ENCODE results near the gene LDLRAD4. TPM values are rescaled to one million over a fixed set of nuclear protein-coding genes. Genes with fewer than 3 reads are reported as not detected.

The LDLRAD4 gene
- total and polyA plus RNA-seq, 2 donors (not counting 1 experiment from before 2014, with no cell fraction given) = 13.9 to 35.7 TPM

- Histone ChIP-seq H3K4me3 (ENCODE audit: control extremely low read depth in 1 of 5, extremely low read depth in 1 of 5, insufficient read depth in 1 of 5, low read depth in 2 of 5, low read length in 4 of 5) (no peak overlapping the region), H2AFZ (ENCODE audit: insufficient read depth, low read depth, low read length, poor library complexity, severe bottlenecking) (no peak overlapping the region), H3K79me2 (ENCODE audit: control insufficient read depth, insufficient read depth, low read length) (peaks cover 24% of the 10 kb centered on the region), H3K9ac (ENCODE audit: low read length) (no peak overlapping the region), H3K9me3 (ENCODE audit: control extremely low read depth in 1 of 3, control insufficient read depth in 2 of 3, insufficient read depth in 1 of 3, low read length in 2 of 3) (no peaks in the 10 kb centered on the region), H3K4me1 (ENCODE audit: control insufficient read depth in 2 of 2, insufficient read depth in 2 of 2, low read length in 2 of 2) (peaks cover 31 to 34% of the 10 kb centered on the region in 2 donors), H3K27ac (ENCODE audit: low read length in 2 of 2) (no peak overlapping the region), H3K27me3 (replicated peaks in 1 of 4; ENCODE audit: control extremely low read depth in 1 of 4, control insufficient read depth in 3 of 4, insufficient read depth in 4 of 4, low read length in 3 of 4) (no peaks in the 10 kb centered on the region), H3K4me2 (replicated peaks; ENCODE audit: low read depth, low read length, poor library complexity, severe bottlenecking) (no peak overlapping the region), H4K20me1 (ENCODE audit: control insufficient read depth, insufficient read depth, low read length, poor library complexity, severe bottlenecking) (no peaks in the 10 kb centered on the region), H3K36me3 (replicated peaks in 1 of 2; ENCODE audit: control extremely low read depth in 1 of 2, control insufficient read depth in 1 of 2, extremely low read depth in 1 of 2, insufficient read depth in 2 of 2, low read length in 1 of 2) (no peaks in the 10 kb centered on the region)
- peak overlapping the region; percentile 50 for H3K27ac Mint-ChIP-seq
- H3K27me3 Mint-ChIP-seq = no peaks in the 10 kb centered on the region
- ATAC-seq (ENCODE audit: low read depth) (no peak), DNase-seq (no peak)
- no peaks in the 10 kb centered on the region for H3K9me3 Mint-ChIP-seq (ENCODE audit: insufficient read depth)
- WGBS (ENCODE audit: insufficient coverage) = no CpG with 5 or more reads among the region's 3 CpGs
- no peak overlapping the region for H3K4me3 Mint-ChIP-seq
- ChIA-PET CTCF (interaction anchor here (1.4 to 4.0 kb wide), 3 partner anchors 21 to 30 kb away, joined by 4 to 18 read pairs (median 4); no protein-coding TSS in a partner anchor), POLR2A (no interaction called here)
- intact Hi-C loops (cut with micrococcal nuclease) = no loop called here
- TF ChIP-seq EZH2 (IDR thresholded peaks at IDR 0.05; ENCODE audit: borderline replicate concordance, insufficient read depth, low read depth, low read length, poor library complexity, severe bottlenecking) = no peak
- TF ChIP-seq, protein P1, sequence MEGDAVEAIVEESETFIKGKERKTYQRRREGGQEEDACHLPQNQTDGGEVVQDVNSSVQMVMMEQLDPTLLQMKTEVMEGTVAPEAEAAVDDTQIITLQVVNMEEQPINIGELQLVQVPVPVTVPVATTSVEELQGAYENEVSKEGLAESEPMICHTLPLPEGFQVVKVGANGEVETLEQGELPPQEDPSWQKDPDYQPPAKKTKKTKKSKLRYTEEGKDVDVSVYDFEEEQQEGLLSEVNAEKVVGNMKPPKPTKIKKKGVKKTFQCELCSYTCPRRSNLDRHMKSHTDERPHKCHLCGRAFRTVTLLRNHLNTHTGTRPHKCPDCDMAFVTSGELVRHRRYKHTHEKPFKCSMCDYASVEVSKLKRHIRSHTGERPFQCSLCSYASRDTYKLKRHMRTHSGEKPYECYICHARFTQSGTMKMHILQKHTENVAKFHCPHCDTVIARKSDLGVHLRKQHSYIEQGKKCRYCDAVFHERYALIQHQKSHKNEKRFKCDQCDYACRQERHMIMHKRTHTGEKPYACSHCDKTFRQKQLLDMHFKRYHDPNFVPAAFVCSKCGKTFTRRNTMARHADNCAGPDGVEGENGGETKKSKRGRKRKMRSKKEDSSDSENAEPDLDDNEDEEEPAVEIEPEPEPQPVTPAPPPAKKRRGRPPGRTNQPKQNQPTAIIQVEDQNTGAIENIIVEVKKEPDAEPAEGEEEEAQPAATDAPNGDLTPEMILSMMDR (IDR thresholded peaks at IDR 0.05) = no peak
- H3K4me1 Mint-ChIP-seq = peaks cover 49% of the 10 kb centered on the region
Measured at GRCh38 chr18:13587937-13588336, 369.4 kb downstream of the LDLRAD4 start.

GRCh38 chr18:13589316-13589715 lies 370.8 kb downstream of the LDLRAD4 start:
- Mint-ChIP-seq H3K9me3 (ENCODE audit: insufficient read depth) (no peaks in the 10 kb centered on the region), H3K27ac (no peak overlapping the region), H3K4me3 (no peak overlapping the region), H3K4me1 (peaks cover 44% of the 10 kb centered on the region), H3K27me3 (no peaks in the 10 kb centered on the region)
- no peak overlapping the region for H3K9ac ChIP-seq (ENCODE audit: low read length)
- H3K36me3 ChIP-seq (replicated peaks in 1 of 2; ENCODE audit: control extremely low read depth in 1 of 2, control insufficient read depth in 1 of 2, extremely low read depth in 1 of 2, insufficient read depth in 2 of 2, low read length in 1 of 2) = no peaks in the 10 kb centered on the region
- ATAC-seq (ENCODE audit: low read depth) = no peak
- no peak overlapping the region for H3K4me3 ChIP-seq (ENCODE audit: control extremely low read depth in 1 of 5, extremely low read depth in 1 of 5, insufficient read depth in 1 of 5, low read depth in 2 of 5, low read length in 4 of 5)
- H3K4me2 ChIP-seq (replicated peaks; ENCODE audit: low read depth, low read length, poor library complexity, severe bottlenecking) = no peak overlapping the region
- no peaks in the 10 kb centered on the region for H4K20me1 ChIP-seq (ENCODE audit: control insufficient read depth, insufficient read depth, low read length, poor library complexity, severe bottlenecking)
- H3K27ac ChIP-seq (ENCODE audit: low read length in 2 of 2) = no peak overlapping the region
- TF ChIP-seq, protein P1 (IDR thresholded peaks at IDR 0.05) = no peak
- TF ChIP-seq EZH2 (IDR thresholded peaks at IDR 0.05; ENCODE audit: borderline replicate concordance, insufficient read depth, low read depth, low read length, poor library complexity, severe bottlenecking) = no peak
- intact Hi-C loops (cut with micrococcal nuclease) = no loop called here
- peaks cover 29% of the 10 kb centered on the region for H3K79me2 ChIP-seq (ENCODE audit: control insufficient read depth, insufficient read depth, low read length)
- ChIA-PET CTCF (interaction anchor here (0.8 to 1.5 kb wide), 3 partner anchors 8 to 40 kb away, joined by 3 to 4 read pairs (median 3); no protein-coding TSS in a partner anchor), POLR2A (no interaction called here)
- no peaks in the 10 kb centered on the region for H3K9me3 ChIP-seq (ENCODE audit: control extremely low read depth in 1 of 3, control insufficient read depth in 2 of 3, insufficient read depth in 1 of 3, low read length in 2 of 3)
- H3K27me3 ChIP-seq (replicated peaks in 1 of 4; ENCODE audit: control extremely low read depth in 1 of 4, control insufficient read depth in 3 of 4, insufficient read depth in 4 of 4, low read length in 3 of 4) = no peaks in the 10 kb centered on the region
- no peak for DNase-seq
- WGBS (ENCODE audit: insufficient coverage) = 95% methylated on average over 4 of the region's 4 CpGs
- no peak overlapping the region for H2AFZ ChIP-seq (ENCODE audit: insufficient read depth, low read depth, low read length, poor library complexity, severe bottlenecking)
- peaks cover 30% of the 10 kb centered on the region in 2 donors for H3K4me1 ChIP-seq (ENCODE audit: control insufficient read depth in 2 of 2, insufficient read depth in 2 of 2, low read length in 2 of 2)
